A673 (cell line): Measurements from ENCODE around the gene GSTT4.

Experiments
- CTCF ChIP-seq: fragments of 300-800, 200-600 bp; sonication (generic); conservative IDR thresholded peaks from 2 replicates; pipeline ENCODE4 v1.5.1; 2017; ENCODE audit warnings: low read depth, mild to moderate bottlenecking, antibody characterized with exemption, low read length, moderate library complexity, mixed read lengths
- EZH2 ChIP-seq: fragments of 200-600 bp; sonication (generic); IDR thresholded peaks from 2 replicates; pipeline ENCODE4 v1.6.1; 2017; ENCODE audit warnings: borderline replicate concordance, low read depth, mild to moderate bottlenecking, mixed read lengths, antibody characterized with exemption, low read length; ENCODE audit not compliant: poor library complexity, severe bottlenecking

GRCh38 chr22:23969071-23969470, 36.2 kb downstream of the GSTT4 start:
- TF ChIP-seq CTCF, result no peak
- no peak for TF ChIP-seq EZH2
